HG03521 (cell line): ENCODE data around the gene SLC39A11.
"Not testable (repeated sequence)": the region's sequence is repeated elsewhere in the genome, so short reads cannot be mapped to it uniquely, and the experiment has no call there.

Experiments
- ATAC-seq: cut with Tn5 transposase; IDR thresholded peaks from one replicate; pipeline ENCODE4 v1.9.1; 2021; ENCODE audit warnings: mild to moderate bottlenecking, moderate library complexity; ENCODE audit not compliant: unreplicated experiment

The SLC39A11 gene

DNA sequence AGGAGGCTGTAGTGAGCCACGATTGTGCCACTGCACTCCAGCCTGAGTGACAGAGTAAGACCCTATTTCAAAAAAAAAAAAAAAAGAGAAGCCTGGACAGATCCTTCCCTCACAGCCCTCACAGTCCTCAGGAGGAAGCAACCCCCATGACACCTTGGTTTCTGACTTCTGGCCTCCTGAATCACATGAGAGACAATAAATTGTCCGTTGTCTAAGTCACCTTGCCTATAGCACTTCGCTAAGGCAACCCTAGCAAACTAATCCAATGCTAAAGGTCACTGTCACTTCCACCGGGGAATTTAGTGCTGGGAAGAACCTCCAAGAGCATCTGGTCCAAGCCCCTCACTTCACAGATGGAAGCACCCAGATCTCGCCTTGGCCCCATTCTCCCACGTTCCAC is 18.9 kb upstream of the SLC39A11 start:
- no peak for ATAC-seq

DNA sequence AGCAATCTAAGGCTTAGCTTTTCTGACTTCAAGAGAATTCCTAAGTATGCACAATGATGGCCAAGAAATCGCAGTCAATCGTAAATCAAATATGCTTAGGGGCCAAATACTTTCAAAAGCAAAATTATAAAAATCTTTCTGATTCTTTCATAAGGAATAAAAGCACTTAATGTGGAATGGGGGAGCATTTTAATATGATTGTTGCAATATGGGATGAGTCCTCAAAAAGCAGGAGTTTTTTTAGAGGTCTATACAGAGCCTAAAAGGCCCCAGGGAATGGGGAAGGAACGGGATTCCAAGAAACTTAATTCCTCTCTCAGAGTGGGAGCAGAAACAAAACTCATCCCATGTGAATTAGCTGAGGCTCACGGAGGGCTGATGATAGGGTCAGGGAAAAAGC is 14.7 kb upstream of the SLC39A11 start:
- ATAC-seq, result no peak

DNA sequence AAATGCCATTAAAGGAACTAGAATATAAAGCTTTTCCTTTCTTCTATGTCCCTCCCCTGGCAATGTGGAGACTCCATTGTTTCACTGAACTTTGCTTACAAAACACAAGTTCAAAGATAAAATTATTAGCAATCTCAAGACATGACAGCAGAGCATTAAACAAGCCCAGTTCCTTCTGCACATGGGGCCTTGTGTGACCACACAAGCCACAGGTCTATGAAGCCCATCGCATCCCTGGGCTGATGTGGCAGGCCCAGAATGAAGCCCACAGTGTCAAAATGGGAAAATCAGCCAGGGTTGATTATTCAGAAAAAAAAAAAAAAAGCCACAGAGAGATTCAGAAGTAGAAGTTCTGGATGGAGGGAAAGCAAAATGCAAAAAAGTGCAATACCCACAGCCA is 12.9 kb upstream of the SLC39A11 start:
- ATAC-seq, result no peak

DNA sequence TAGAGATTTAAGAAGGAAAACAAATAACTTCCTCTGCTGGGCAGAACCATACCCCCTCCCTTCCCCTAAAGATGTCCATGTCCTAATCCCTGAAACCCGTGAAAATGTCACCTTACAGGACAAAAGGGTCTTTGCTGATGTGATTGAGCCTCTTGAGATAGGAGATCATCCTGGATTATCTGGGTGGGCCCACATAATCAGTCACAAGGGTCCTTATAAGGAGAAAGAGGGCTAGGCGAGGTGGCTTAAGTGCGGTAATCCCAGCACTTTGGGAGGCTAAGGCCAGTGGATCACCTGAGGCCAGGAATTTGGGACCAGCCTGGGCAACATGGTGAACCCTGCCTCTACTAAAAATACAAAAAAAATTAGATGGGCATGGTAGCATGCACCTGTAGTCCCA is 12.0 kb upstream of the SLC39A11 start:
- no peak for ATAC-seq

DNA sequence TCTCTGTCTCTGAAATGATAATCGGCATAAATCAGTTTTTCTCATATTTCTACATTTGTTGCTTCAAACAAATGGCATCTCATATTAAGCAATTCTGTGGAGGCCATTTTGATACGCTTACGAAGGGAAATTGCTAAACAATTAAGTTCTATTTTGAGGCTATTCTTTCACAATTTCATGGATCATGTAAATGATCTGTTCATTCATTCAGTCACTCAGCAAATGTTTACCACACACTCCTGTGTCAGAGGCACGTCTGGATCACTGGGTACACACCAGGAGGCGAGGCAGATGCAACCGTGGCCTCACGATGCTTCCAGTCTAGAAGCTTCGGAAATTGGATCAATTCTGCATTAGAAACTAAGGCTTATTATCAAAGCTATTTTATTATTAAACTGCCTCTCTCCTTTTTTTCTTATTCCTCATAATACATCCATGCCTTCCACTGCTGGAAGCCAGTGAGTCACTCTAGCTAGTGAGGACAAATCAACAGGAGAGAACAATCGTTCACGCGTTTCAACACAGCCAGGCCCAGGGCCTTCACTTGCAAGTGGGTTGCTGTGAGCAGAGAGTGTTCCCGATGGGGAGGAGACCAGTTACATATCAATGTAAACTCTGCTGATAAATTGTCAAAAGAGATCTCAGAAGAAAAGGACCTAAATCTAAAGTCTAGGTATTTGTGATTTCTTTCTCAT is 11.3 kb upstream of the SLC39A11 start:
- ATAC-seq, result no peak

DNA sequence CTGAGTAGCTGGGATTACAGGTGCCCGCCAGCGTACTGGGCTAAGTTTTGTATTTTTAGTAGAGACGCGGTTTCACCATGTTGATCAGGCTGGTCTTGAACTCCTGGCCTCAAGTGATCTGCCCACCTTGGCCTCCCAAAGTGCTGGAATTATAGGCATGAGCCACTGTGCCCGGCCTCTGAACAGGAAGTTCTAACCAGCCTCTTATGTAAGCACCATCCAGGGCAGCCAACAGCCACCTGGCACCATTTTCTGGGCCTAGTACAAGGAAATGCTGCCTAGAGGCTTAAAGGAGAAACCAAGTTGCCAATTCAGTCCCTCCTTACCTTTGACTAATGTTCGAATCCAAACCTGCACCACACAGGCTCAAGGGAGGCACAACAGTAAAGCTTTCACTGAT is 8.5 kb upstream of the SLC39A11 start:
- no peak for ATAC-seq

DNA sequence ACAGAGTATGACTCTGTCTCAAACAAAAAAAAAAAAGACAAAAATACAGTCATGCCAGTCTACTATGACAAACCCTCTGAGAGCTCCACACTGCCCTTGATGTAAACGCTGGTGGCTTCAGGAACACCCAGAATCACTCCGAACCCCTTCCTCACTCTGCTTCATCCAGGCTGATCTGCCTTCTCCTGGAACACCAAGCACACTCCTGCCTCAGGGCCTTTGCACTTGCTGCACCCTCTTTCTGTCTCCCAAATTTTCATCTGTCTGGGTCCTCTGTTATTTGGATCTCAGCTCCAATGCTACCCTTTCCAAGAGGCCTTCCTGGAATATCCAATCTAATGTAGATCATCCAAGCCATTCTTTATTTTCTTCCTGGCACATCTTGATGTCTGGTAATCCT is 7.9 kb upstream of the SLC39A11 start:
- ATAC-seq, result no peak

DNA sequence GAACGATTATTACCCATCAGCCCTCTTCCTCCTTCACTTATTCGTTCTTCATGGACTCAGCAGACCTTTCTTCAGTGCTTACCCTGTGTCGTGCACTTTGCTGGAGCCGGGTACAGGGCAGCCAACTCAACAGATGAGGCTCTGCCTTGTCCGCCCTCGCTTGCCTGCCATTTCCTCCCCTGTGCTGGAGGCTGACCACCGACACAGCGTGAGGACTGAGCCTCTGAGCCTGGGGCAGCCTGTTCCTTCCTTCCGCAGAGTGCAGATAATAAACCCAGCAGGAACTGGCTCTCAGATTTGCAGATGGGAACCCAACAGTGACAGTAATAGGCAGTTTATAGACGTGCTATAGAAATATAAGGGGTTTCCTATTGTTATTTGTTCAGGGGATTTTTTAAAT is 7.0 kb upstream of the SLC39A11 start:
- ATAC-seq, result no peak

DNA sequence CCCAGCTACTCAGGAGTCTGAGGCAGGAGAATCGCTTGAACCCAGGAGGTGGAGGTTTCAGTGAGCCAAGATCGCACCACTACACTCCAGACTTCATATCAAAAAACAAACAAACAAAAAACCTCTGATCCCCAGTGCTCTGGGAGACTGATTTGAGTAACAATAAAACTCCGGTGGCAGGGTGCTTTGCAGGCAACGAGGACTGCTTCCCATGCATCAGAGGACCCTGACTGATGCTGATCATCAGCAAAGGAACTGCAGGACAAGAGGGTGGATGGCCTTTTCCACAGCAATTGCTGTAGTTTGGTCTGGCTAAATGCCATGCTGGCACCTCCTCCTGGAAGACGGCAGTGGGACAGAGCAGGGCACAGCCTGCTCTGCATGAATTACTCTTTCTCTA is 6.4 kb upstream of the SLC39A11 start:
- no peak for ATAC-seq

DNA sequence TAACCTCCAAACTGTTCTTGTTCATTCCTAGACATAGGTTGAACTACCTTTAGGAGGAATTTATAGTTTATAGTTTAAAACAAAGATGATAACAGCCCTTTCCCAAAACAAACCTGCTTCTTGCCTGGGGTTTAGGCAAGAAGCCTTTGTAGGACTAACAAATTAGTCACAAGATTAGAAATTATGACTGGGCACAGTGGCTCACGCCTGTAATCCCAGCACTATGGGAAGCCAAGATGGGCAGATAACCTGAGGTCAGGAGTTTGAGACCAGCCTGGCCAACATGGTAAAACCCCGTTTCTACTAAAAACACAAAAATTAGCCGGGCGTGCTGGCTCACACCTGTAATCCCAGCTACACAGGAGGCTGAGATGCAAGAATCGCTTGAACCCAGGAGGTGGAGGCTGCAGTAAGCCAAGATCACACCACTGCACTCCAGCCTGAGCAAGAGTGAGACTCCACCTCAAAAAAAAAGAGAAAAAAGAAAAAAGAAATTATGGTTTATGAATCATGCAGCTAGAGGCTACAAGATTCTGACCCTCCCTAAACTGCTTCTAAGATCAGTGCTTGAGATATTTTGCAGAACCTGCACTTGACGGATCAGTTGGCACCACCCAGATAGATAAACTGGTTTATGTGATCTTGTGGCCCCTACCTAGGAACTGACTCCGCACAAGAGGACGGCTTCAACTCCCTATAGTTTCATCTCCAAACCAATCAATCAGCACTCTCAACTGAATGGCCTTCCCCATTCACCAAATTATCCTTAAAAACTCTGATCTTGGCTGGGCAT is 5.7 kb upstream of the SLC39A11 start:
- not testable (repeated sequence) for ATAC-seq

DNA sequence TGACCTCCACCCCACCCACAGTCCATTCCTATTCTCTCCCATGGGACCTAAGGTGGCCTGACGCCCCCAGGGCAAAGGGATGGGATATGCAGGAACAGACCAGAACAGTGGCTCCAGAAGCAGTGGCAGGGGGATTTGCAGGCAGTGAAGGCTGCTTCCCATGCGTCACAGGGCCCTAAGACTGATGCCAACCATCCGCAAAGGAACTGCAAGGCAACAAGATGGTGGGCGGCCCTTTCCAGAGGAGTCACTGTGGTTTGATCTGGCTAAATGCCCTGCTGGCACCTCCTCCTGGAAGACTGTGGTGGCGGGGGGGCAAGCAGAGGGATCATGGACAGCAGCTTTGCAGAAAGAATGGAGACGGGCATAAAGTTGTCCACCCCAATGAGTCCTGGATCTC is 4.4 kb upstream of the SLC39A11 start:
- ATAC-seq, result no peak

DNA sequence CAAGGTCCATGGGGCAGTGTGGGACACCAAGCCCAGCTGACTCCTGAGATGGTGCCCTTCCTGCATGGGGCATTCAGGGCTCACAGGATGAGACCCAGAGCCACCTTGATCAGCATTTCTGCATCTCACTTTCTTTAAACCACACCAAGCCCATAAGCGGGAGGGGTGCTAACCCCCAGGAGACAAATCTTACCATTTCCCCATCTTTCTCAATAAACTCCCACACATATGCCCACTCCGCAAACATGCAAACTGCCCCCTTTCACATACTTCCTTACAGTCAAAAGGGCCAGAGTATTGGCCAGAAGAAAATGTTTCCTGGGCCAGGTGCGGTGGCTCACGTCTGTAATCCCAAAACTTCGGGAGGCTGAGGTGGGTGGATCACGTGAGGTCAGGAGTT is 3.7 kb upstream of the SLC39A11 start:
- ATAC-seq, result no peak

DNA sequence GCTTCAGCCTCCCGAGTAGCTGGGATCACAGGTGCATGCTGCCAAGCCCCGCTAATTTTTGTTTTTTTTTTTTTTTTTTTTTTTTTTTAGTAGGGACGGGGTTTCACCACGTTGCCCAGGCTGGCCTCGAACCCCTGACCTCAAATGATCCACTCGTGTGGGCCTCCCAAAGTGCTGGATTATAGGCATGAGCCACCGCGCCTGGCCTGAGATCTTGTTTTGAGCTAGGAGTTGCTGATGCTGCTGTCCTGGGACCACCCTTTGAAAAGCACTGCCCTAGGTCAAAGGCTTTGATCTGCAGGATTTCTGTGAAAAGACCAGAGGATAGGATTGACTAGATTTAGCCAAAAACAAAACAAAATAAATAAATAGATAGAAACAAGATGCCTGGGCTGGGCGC is 798 bp upstream of the SLC39A11 start:
- no peak for ATAC-seq

DNA sequence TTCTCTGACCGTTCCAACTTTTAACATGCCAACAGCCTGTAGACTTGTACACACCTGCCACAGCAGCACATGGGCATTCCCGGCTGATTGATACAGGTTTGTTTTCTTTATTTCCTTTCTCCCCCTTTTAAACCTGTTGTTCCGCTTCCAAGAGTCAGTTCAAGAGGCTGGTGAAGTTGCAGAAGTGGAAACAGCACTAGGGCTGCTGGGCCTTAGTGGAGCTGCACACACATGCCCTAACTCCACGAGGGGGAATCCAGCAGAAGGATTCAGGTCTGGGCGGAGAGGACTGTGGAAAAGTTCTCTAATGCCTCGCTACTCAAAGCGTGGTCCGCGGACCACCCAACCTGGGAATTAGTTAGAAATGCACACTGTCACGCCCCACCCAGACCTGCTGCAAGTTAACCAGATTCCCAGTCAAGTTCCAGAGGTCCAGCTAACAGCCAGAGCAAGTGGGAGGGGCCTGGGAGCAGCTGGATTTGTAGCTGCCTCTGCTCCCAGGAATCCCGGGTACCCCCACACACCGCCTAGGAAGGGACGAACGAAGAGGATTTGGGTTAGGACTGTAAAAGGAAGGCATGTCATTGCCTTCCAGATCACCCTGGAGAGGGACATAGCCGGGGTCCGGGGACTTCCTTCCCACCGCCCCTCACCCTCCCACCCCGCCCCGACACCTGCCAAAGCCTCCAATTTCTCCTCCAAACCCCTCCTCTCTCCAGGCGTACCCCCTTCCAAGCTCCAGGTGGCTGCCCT is 542 bp downstream of the SLC39A11 start:
- ATAC-seq, result peak; percentile 4

DNA sequence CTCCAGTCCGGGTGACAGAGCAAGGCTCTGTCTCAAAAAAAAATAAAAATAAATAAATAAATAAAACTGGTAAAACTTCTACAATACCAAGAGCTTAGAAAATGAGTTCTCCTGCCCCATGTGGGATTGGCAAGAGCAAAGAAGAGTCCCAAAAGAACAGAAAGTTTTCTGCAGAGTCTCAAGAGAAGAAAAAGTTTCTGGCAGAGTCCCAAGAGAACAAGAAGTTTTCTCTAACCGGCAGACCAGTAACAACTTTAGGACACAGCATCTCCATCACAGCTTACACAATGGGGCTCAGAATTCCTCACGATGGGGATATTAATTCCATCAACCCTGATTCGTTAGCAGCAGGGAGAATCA is 1.1 kb downstream of the SLC39A11 start:
- ATAC-seq, result no peak

DNA sequence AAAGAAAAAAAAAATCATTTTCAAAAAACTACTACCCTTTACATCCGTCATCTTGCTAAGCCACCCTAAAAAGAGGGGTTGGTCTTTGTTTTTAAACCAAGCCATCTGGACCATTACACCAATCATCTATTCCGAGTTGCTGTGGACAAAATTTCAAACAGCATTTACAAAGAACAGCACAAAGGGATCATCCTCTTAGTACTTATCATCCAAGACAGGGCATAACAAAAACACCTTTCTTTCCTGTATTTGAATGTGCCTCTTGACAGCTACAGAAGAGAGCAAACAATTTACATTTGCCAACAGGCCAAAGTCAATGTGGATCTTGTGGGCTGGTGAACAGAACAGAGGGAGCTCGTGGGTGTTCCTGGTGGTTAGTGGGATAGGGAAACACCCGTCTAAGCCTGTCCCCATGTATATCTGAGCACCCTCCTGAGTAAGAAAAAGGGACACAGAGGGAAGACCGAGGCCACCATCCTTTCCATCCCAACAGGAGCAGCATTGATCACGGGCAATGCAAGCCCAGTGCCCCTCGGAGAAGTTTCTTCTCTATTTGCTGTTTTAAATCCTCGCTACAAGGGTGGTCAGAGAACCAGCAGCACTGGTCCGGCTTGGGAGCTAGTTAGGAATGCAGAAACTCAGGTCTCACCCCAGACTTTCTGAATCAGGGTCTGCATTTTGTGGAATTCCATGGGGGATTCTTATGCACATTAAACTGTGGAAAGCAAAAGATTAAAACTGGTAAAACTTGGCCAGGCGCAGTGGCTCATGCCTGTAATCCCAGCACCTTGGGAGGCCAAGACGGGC is 1.9 kb downstream of the SLC39A11 start:
- no peak for ATAC-seq

DNA sequence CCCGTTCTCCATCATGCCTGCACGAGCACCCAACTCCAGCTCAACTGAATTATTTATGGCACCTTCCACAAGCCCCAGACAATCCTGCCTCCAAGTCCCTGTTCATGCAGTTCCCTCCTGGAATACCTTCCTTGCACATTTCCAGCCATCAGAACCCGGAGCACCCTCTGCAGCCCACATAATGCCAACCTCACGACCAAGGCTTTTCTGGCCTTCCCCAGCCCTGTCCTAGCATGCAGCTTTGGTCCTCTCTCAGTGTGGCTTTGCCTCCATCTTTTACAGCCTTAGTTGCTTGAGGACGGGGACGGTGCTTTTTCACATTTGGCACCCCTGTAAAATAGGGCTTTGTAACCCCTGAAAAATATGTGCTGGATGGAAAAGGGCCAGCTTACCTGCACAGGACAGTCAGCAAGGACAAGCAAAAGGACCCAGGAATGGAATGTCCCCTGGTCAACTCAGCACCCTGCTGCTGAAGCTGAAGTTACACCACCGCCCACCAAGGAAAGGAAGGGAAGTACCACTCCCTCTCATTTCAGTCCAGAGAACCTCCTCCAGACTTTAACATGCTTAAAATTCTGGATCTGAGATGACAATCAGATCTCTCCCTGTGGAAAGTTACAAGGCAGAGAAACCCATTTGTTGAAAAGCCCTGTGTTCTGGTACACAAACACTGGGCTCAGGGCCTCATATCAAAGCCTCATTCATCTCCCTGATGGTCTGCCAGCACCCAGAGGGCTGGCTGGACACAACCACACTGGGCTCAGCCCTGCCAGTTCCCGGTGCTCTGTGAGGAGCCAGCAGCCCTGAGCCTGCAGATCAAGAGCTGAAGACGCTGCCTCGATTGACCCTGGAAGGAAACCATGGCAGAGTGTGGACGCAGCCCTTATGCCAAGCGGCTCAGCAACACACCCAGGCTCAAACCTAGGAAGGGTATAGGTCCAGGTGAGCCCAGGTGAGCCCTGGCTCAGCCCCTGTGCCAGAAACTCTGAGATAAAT is 2.9 kb downstream of the SLC39A11 start:
- ATAC-seq, result no peak

DNA sequence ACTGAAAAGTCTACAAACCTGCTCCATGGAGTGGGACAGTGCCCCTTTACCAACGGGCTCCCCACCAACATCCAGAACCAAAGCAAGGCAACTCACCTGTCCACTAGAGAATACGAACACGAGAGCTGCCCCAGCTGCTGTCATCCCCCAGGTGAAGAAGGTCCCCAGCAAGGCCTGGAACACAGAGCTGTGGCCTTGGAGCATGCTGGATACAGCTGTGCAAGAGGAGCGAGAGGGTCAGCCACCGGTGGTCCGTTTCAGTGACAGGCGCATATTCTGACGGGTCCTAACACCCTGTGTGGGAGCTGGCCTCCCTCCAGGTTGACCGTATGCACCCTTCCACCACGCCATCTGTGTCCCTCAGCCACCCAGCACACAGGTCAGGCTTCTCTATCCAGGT is 3.9 kb downstream of the SLC39A11 start:
- no peak for ATAC-seq

DNA sequence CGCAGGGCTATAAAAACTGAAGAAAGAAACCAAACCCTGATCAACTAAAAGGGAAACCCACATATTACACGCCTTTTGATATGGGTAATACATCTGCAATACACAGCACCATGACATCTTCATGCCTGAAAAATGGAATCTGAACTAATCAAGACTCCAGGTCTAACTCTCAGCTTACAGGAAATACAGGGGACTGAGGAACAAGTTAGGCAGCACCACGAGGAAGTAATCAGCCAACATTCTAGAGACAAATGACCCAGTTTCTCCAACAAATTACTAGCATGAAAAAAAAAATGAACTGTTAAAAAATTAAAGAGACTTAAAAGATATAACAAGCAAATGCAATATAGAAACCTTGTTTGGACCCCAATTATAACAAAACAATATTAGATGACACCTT is 9.1 kb downstream of the SLC39A11 start:
- no peak for ATAC-seq

DNA sequence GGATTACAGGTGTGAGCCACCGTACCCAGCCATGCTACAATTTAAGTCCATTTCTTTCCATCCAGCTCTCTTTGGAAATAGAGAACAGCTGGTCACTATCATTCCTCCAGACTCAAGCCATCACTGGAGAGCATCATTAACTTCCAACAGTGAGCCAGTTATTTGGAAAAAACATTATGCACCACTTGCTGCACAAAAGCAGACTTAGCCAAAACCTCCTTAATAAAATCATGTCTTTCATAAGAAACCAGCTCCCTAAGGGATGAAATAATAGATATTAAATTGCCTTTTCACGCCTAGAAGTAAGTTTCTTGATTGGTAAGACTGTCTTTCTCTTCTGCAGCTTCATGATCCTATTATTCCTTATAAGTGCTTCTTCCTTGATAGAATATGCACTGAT is 17.9 kb downstream of the SLC39A11 start:
- ATAC-seq, result no peak
